ENCODE results near the gene KIF19. TPM values are rescaled to one million over a fixed set of nuclear protein-coding genes. Genes with fewer than 3 reads are reported as not detected.
A peak's percentile ranks its signal among the peaks of the same experiment; 100 is the strongest.

The KIF19 gene
- total RNA-seq, 3 donors from 2014 or later: 0.16 to 1.3 (median 0.44) TPM

DNA sequence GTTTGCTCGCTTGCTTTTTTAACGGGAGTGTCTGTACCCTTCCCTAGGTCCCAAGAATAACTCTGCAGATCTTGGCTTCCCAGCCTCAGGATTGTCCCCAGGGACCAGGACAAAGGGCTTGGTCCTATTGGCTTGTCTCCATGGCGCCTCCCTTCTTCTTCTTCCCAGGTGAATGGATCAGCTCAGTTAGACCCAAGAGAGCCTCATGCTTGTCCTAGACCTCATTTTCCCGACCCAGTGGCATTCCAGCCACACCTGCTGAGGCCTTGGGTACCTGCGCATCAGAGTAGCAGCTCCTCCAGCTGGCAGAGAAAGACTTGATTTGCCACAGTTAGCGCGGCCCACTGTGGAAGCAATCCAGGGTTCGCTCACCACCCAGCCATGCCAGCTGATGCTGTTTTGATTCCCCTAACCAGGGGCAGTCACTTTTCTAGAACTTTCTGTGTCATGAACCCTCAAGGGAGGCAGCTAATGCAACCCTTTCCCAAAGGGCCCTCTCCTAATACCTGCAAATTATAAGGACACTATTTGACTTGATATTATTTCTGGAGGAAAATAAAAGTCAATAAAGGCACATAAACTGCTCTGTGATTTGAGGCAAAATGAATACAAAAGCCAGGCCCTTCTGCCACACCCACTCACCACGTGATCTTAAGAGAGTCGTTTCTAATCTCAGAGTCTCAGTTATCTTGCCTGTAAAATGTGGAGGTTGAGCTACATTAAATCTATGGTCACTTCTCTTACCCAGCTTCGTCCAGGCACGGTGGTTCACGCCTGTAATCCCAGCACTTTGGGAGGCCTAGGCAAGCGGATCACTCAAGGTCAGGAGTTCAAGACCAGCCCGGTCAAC, 55.2 kb downstream of the KIF19 start:
- no peaks in the 10 kb centered on the region for H3K27me3 ChIP-seq
- TF ChIP-seq POLR2A (IDR thresholded peaks at IDR 0.05) (no peak), POLR2AphosphoS5 (IDR thresholded peaks at IDR 0.05) (no peak)
- TF ChIP-seq, protein P1, sequence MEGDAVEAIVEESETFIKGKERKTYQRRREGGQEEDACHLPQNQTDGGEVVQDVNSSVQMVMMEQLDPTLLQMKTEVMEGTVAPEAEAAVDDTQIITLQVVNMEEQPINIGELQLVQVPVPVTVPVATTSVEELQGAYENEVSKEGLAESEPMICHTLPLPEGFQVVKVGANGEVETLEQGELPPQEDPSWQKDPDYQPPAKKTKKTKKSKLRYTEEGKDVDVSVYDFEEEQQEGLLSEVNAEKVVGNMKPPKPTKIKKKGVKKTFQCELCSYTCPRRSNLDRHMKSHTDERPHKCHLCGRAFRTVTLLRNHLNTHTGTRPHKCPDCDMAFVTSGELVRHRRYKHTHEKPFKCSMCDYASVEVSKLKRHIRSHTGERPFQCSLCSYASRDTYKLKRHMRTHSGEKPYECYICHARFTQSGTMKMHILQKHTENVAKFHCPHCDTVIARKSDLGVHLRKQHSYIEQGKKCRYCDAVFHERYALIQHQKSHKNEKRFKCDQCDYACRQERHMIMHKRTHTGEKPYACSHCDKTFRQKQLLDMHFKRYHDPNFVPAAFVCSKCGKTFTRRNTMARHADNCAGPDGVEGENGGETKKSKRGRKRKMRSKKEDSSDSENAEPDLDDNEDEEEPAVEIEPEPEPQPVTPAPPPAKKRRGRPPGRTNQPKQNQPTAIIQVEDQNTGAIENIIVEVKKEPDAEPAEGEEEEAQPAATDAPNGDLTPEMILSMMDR (IDR thresholded peaks at IDR 0.05): peak in 1 of 3 donors; percentile 4
- no peaks in the 10 kb centered on the region for H3K36me3 ChIP-seq
- peaks cover 5 to 8% of the 10 kb centered on the region in 2 donors for H3K4me1 ChIP-seq
- intact Hi-C loops (cut with DNase I; ENCODE audit: low total_unique reads): no loop called here
- no peak for DNase-seq (ENCODE audit: low spot score in 2 of 2)
- peak overlapping the region; percentile 56 to 75 for H3K27ac ChIP-seq
- no peaks in the 10 kb centered on the region for H3K9me3 ChIP-seq
- no peak overlapping the region for H3K4me3 ChIP-seq

DNA sequence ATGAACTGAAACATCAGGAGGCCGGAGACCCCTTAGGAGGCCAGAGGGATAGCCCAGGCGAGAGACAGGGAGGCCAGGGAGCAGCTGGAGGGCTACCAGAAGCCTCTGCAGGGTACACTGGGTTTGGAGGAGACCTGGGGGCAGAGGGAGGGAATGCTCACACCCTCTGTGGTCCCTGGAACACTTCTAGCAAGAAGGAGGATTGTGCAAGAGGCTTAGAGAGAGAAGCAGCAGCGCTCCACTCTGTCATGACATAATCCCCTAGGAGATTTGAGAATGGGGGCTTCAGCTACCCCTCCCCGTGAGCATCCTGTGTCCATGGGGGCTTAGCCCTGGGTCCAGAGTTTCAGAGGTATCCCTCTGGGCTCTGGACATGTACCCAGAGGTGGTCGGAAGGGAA, 57.1 kb downstream of the KIF19 start:
- Histone ChIP-seq H3K27me3 (no peaks in the 10 kb centered on the region), H3K4me1 (peaks cover 5 to 8% of the 10 kb centered on the region in 2 donors), H3K27ac (no peak overlapping the region), H3K9me3 (no peaks in the 10 kb centered on the region), H3K4me3 (no peak overlapping the region), H3K36me3 (no peaks in the 10 kb centered on the region)
- intact Hi-C loops (cut with DNase I; ENCODE audit: low total_unique reads): no loop called here
- DNase-seq (ENCODE audit: low spot score in 2 of 2): no peak
- TF ChIP-seq, protein P1 (IDR thresholded peaks at IDR 0.05): no peak
- TF ChIP-seq POLR2AphosphoS5 (IDR thresholded peaks at IDR 0.05): no peak
- TF ChIP-seq POLR2A (IDR thresholded peaks at IDR 0.05): no peak

DNA sequence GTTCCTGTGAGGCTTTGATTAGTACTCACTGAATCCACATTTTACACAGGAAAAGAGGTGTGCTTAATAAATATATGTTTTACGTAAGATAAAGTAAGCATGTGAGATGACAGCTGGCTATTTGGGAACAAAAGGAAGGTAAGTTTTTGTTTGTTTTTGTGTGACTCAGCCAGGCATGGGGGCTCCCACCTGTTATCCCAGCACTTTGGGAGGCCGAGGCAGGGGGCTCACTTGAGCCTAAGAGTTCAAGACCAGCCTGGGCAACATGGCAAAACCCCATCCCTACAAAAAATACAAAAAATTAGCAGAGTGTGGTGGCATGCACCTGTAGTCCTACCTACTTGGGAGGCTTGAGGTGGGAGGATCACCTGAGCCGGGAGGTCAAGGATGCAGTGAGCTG, 59.2 kb downstream of the KIF19 start:
- no peaks in the 10 kb centered on the region for H3K27me3 ChIP-seq
- H3K27ac ChIP-seq: no peak overlapping the region
- H3K4me1 ChIP-seq: no peaks in the 10 kb centered on the region
- intact Hi-C loops (cut with DNase I; ENCODE audit: low total_unique reads): no loop called here
- no peaks in the 10 kb centered on the region for H3K36me3 ChIP-seq
- TF ChIP-seq POLR2A (IDR thresholded peaks at IDR 0.05): no peak
- TF ChIP-seq, protein P1 (IDR thresholded peaks at IDR 0.05): no peak
- no peak for TF ChIP-seq POLR2AphosphoS5 (IDR thresholded peaks at IDR 0.05)
- no peak for DNase-seq (ENCODE audit: low spot score in 2 of 2)
- no peak overlapping the region for H3K4me3 ChIP-seq
- no peaks in the 10 kb centered on the region for H3K9me3 ChIP-seq

DNA sequence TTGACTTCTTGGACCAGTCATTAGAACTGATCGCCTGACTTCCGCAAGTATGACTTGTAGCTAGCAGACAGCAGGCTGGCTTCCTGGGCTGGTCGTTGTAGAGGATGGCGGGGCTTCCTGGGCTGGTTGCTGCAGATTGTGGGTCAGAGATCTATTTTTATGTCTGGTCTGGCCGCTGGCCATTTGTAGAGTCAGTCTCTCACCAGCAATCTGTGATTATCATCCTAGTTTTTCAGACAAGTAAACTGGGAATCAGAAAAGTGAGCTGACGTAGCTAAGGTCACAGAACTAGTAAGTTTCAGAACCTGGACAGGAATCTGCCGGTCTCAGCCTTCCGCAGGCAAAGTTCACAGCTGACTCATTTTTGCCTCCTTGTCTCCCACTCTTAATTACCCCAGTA, 60.4 kb downstream of the KIF19 start:
- no peak for DNase-seq (ENCODE audit: low spot score in 2 of 2)
- H3K36me3 ChIP-seq: no peaks in the 10 kb centered on the region

DNA sequence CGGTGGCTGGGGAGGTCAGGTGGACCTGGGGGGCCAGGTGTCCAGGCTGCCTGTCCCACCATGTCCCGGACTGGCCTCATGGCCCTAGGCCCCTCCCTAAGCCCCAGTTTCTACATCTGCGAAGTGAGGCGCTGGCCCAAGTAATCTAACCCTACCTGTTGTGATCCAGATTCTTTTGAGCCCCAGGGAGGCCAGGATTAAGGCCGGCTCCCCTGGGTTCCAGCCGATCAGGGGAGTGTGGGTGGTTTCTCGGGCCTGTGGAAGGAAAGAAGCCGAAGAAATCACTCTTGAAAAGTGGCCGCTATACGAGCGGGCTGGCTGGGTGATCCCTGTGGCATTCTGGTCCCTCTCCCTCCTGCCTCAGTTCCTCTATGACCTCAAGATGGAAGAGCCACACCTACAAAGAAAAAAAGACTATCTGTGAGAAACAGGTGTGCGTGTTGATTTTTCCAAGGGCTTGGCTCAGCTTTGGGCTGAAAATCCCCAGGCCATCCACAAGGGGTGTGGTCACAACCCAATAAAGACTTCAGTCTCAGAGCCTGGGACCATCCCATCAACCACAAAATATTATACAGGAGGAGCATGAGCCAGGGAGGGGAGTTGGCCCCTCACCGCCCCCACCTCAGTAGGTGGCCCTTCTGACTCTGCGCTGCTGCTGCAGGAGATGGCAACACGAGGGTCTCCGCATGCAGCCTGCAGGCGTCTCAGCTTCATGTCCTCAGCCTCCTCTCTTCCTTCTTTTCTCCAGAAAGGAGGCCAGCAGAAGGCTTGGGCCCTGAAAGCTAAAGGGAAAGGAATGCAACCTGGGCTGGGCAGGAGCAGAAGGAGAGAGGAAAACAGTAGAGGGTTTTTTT, 61.6 kb downstream of the KIF19 start:
- H3K27ac ChIP-seq: no peak overlapping the region
- no peaks in the 10 kb centered on the region for H3K9me3 ChIP-seq
- intact Hi-C loops (cut with DNase I; ENCODE audit: low total_unique reads): no loop called here
- H3K4me3 ChIP-seq: no peak overlapping the region
- H3K36me3 ChIP-seq: no peaks in the 10 kb centered on the region
- no peaks in the 10 kb centered on the region for H3K4me1 ChIP-seq
- H3K27me3 ChIP-seq: no peaks in the 10 kb centered on the region
- TF ChIP-seq POLR2A (IDR thresholded peaks at IDR 0.05) (no peak), POLR2AphosphoS5 (IDR thresholded peaks at IDR 0.05) (no peak)
- TF ChIP-seq, protein P1 (IDR thresholded peaks at IDR 0.05): no peak
- no peak for DNase-seq (ENCODE audit: low spot score in 2 of 2)

More for the DNA sequence above, 60.4 kb downstream of the KIF19 start:
- no peaks in the 10 kb centered on the region for H3K27me3 ChIP-seq
- no peaks in the 10 kb centered on the region for H3K9me3 ChIP-seq
- intact Hi-C loops (cut with DNase I; ENCODE audit: low total_unique reads): no loop called here
- no peak overlapping the region for H3K27ac ChIP-seq
- no peaks in the 10 kb centered on the region for H3K4me1 ChIP-seq
- H3K4me3 ChIP-seq: no peak overlapping the region
- TF ChIP-seq POLR2AphosphoS5 (IDR thresholded peaks at IDR 0.05): no peak

Measured in breast epithelium (tissue), 4 donors.